Immature natural killer cell (primary cell): ENCODE results near the gene UAP1L1. TPM values are rescaled to one million over a fixed set of nuclear protein-coding genes. Genes with fewer than 3 reads are reported as not detected.

Experiments used
- DNase-seq, 3 donors: peaks; one replicate each; pipeline ENCODE4 v3.0.0; 2022; ENCODE audit warnings: mixed read lengths in 1 of 3
- H3K27ac Mint-ChIP-seq, 6 donors: one replicate each; pipeline ENCODE4 v1.8.0; 2020; ENCODE audit warnings: mixed read lengths in 6 of 6, mild to moderate bottlenecking in 5 of 6, inconsistent platforms in 4 of 6, moderate library complexity in 3 of 6
- H3K27me3 Mint-ChIP-seq, 3 donors: one replicate each; pipeline ENCODE4 v1.8.0; 2020 to 2021; ENCODE audit warnings: low read depth in 3 of 3, mild to moderate bottlenecking in 3 of 3, mixed read lengths in 3 of 3, moderate library complexity in 3 of 3, inconsistent platforms in 1 of 3
- H3K36me3 Mint-ChIP-seq, 3 donors: one replicate each; pipeline ENCODE4 v1.8.0; 2020; ENCODE audit warnings: mixed read lengths in 3 of 3, inconsistent platforms in 2 of 3, mild to moderate bottlenecking in 2 of 3
- H3K4me1 Mint-ChIP-seq, 2 donors: one replicate each; pipeline ENCODE4 v1.8.0; 2020; ENCODE audit warnings: inconsistent platforms in 2 of 2, mild to moderate bottlenecking in 2 of 2, mixed read lengths in 2 of 2, moderate library complexity in 1 of 2
- H3K4me3 Mint-ChIP-seq, 5 donors: one replicate each; pipeline ENCODE4 v1.8.0; 2020; ENCODE audit warnings: mild to moderate bottlenecking in 5 of 5, mixed read lengths in 5 of 5, inconsistent platforms in 3 of 5, moderate library complexity in 3 of 5
- H3K9me3 Mint-ChIP-seq, 6 donors: one replicate each; pipeline ENCODE4 v1.8.0; 2020; ENCODE audit warnings: mild to moderate bottlenecking in 6 of 6, mixed read lengths in 6 of 6, inconsistent platforms in 4 of 6, moderate library complexity in 3 of 6
- polyA plus RNA-seq, 3 donors: library from polyadenylated mRNA; unstranded; fragments of 300-500 nt; fragmentation: Illumina TruSeq; gene quantifications; one replicate each; pipeline ENCODE4 v1.2.3, GENCODE V29; 2021

UAP1L1 gene
- polyA plus RNA-seq, 3 donors from 2014 or later, result 1.3 to 1.4 (median 1.4) TPM

DNA sequence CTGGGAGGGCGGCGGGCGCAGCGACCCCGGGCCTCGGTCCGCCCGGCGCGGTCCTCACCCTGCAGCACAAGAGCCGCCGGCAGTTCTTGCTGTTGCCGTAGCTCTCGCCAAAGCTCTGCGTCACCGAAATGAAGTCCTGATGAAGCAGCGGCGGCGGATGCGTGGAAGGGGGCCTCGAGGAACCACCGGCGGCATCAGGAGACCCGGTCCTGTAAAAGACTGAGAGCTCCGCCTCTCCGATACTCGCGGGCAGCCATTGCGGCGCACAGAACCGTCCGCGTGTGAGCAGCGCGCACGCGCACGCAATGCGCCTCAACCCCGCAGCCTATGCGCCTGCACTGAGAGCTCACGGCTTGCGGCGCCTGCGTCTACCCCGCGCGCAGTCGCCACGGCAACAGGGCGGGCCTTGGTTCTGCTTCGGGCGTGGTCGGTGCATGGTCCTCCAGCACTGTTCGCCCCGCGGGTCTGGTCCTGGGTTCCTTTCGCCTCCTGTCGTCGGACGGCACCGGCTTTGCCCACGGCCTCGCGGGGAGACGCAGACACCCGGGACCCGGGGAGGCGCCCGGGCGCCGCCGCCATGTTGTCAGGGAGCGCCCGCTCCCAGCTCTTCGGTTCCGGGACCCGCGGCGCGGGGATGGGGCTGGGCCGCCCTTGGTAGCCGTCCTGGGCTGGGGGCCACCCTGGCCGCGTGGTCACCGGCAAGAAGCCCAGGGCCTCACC is 52.3 kb downstream of the UAP1L1 start:
- peaks cover 11 to 20% (median 11%) of the 10 kb centered on the region in 3 donors for H3K27me3 Mint-ChIP-seq
- no peaks in the 10 kb centered on the region for H3K36me3 Mint-ChIP-seq
- H3K27ac Mint-ChIP-seq, result peak overlapping the region; percentile 67 to 83 (median 75)
- peaks cover 30 to 31% of the 10 kb centered on the region in 2 donors for H3K4me1 Mint-ChIP-seq
- DNase-seq, result peak; percentile 86 to 88 (median 88)
- peak overlapping the region; percentile 85 to 92 (median 87) for H3K4me3 Mint-ChIP-seq
- H3K9me3 Mint-ChIP-seq, result peaks cover 0 to 2% (median 0%) of the 10 kb centered on the region in 6 donors

DNA sequence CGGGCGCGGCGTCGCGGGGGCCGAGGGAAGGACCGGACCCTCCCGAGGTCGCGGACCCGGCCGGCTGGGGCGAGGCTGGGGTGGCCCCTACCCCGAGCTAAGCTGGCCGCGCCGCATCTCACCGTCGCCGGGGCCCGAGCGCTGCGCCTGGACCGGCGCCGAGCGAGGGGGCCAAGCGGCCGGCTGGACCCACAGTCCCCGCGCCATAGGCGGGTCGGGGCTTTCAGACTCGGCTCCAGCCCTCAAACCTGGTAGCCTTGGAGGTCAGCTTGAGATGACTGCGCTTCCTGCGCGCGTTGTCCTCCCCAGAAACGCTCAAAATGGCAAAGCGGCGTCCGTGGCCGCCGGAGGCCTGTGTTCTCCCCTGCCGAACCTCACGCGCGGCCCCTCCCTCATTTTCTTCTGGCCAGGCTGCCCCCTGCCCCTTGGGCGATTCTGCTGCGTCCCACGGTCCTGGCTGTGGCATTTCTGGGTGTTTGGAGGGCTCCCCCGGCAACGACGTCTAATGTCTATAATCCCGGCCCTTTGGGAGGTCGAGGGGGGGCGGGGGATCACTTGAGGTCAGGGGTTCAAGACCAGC is 52.9 kb downstream of the UAP1L1 start:
- H3K4me1 Mint-ChIP-seq, result peaks cover 30 to 31% of the 10 kb centered on the region in 2 donors

More for the DNA sequence above, 52.9 kb downstream of the UAP1L1 start:
- no peaks in the 10 kb centered on the region for H3K36me3 Mint-ChIP-seq
- peak overlapping the region; percentile 74 to 84 (median 80) for H3K4me3 Mint-ChIP-seq
- DNase-seq, result no peak
- H3K27me3 Mint-ChIP-seq, result peaks cover 11 to 20% (median 11%) of the 10 kb centered on the region in 3 donors
- H3K27ac Mint-ChIP-seq, result peak overlapping the region in 3 of 6 donors; percentile 57 to 83 (median 71)
- H3K9me3 Mint-ChIP-seq, result peaks cover 0 to 2% (median 0%) of the 10 kb centered on the region in 6 donors

Other genes starting within 250 kb of the UAP1L1 start
- under 1 TPM; 0.09 to 1.00 (median 0.82) TPM for gene AJM1, start 235.0 kb upstream of the UAP1L1 start, polyA plus RNA-seq
- 100 to 1,000 TPM; 127 to 212 (median 166) TPM for gene PHPT1, start 228.1 kb upstream of the UAP1L1 start, polyA plus RNA-seq
- under 1 TPM in 1 of 3 donors, not detected in 2; 0.19 TPM for gene MAMDC4, start 225.2 kb upstream of the UAP1L1 start, polyA plus RNA-seq
- 100 to 1,000 TPM; 309 to 463 (median 411) TPM for gene EDF1, start 211.2 kb upstream of the UAP1L1 start, polyA plus RNA-seq
- 10 to 100 TPM in 2 of 3 donors, 1 to 10 TPM in 1; 7.6 to 32.7 (median 11.0) TPM for gene TRAF2, start 191.0 kb upstream of the UAP1L1 start, polyA plus RNA-seq
- 100 to 1,000 TPM; 120 to 211 (median 120) TPM for gene FBXW5, start 132.8 kb upstream of the UAP1L1 start, polyA plus RNA-seq
- gene C8G, start 132.3 kb upstream of the UAP1L1 start, polyA plus RNA-seq, result 1 to 10 TPM; 1.7 to 5.1 (median 2.1) TPM
- not detected for gene LCN12, start 125.2 kb upstream of the UAP1L1 start, polyA plus RNA-seq
- gene PTGDS, start 100.0 kb upstream of the UAP1L1 start, polyA plus RNA-seq, result 100 to 1,000 TPM in 2 of 3 donors, 10 to 100 TPM in 1; 93.2 to 201 (median 164) TPM
- not detected for gene LCNL1, start 94.5 kb upstream of the UAP1L1 start, polyA plus RNA-seq
- gene PAXX, start 85.1 kb upstream of the UAP1L1 start, polyA plus RNA-seq, result 100 to 1,000 TPM; 135 to 207 (median 182) TPM
- 100 to 1,000 TPM; 673 to 911 (median 762) TPM for gene CLIC3, start 80.9 kb upstream of the UAP1L1 start, polyA plus RNA-seq
- 10 to 100 TPM in 1 of 3 donors, 1 to 10 TPM in 2; 2.2 to 34.5 (median 6.3) TPM for gene ABCA2, start 49.3 kb upstream of the UAP1L1 start, polyA plus RNA-seq
- 10 to 100 TPM; 20.6 to 33.0 (median 25.6) TPM for gene FUT7, start 45.4 kb upstream of the UAP1L1 start, polyA plus RNA-seq
- 1 to 10 TPM in 2 of 3 donors, under 1 TPM in 1; 0.36 to 1.4 (median 1.1) TPM for gene NPDC1, start 31.3 kb upstream of the UAP1L1 start, polyA plus RNA-seq
- not detected for gene ENTPD2, start 23.5 kb upstream of the UAP1L1 start, polyA plus RNA-seq
- gene SAPCD2, start 7.0 kb upstream of the UAP1L1 start, polyA plus RNA-seq, result under 1 TPM; 0.06 to 0.95 (median 0.39) TPM
- gene MAN1B1, start 9.5 kb downstream of the UAP1L1 start, polyA plus RNA-seq, result 10 to 100 TPM; 59.7 to 71.8 (median 66.1) TPM
- gene DPP7, start 37.2 kb downstream of the UAP1L1 start, polyA plus RNA-seq, result 100 to 1,000 TPM; 136 to 176 (median 168) TPM
- gene GRIN1, start 61.6 kb downstream of the UAP1L1 start, polyA plus RNA-seq, result not detected
- gene LRRC26, start 92.5 kb downstream of the UAP1L1 start, polyA plus RNA-seq, result 1 to 10 TPM in 1 of 3 donors, under 1 TPM in 1, not detected in 1; 0.22 to 2.1 TPM
- not detected for gene TMEM210, start 94.5 kb downstream of the UAP1L1 start, polyA plus RNA-seq
- 1 to 10 TPM; 4.2 to 7.0 (median 5.3) TPM for gene ANAPC2, start 111.0 kb downstream of the UAP1L1 start, polyA plus RNA-seq
- gene SSNA1, start 111.2 kb downstream of the UAP1L1 start, polyA plus RNA-seq, result 100 to 1,000 TPM; 164 to 191 (median 181) TPM
- 1 to 10 TPM in 1 of 3 donors, under 1 TPM in 2; 0.11 to 1.1 (median 0.60) TPM for gene TPRN, start 123.2 kb downstream of the UAP1L1 start, polyA plus RNA-seq
- 100 to 1,000 TPM; 131 to 169 (median 142) TPM for gene TMEM203, start 128.1 kb downstream of the UAP1L1 start, polyA plus RNA-seq
- gene NDOR1, start 128.2 kb downstream of the UAP1L1 start, polyA plus RNA-seq, result 10 to 100 TPM in 1 of 3 donors, 1 to 10 TPM in 2; 1.7 to 10.3 (median 4.2) TPM
- gene RNF208, start 144.7 kb downstream of the UAP1L1 start, polyA plus RNA-seq, result not detected
- under 1 TPM in 1 of 3 donors, not detected in 2; 0.19 TPM for gene CYSRT1, start 147.7 kb downstream of the UAP1L1 start, polyA plus RNA-seq
- gene RNF224, start 150.0 kb downstream of the UAP1L1 start, polyA plus RNA-seq, result not detected
- not detected for gene SLC34A3, start 153.4 kb downstream of the UAP1L1 start, polyA plus RNA-seq
- 10 to 100 TPM; 60.8 to 98.2 (median 71.9) TPM for gene TUBB4B, start 163.8 kb downstream of the UAP1L1 start, polyA plus RNA-seq
- not detected for gene STPG3, start 173.8 kb downstream of the UAP1L1 start, polyA plus RNA-seq
- 10 to 100 TPM; 25.0 to 36.8 (median 34.6) TPM for gene NELFB, start 177.8 kb downstream of the UAP1L1 start, polyA plus RNA-seq
- gene TOR4A, start 200.2 kb downstream of the UAP1L1 start, polyA plus RNA-seq, result 10 to 100 TPM in 1 of 3 donors, 1 to 10 TPM in 2; 4.9 to 13.9 (median 7.2) TPM
- gene NRARP, start 224.8 kb downstream of the UAP1L1 start, polyA plus RNA-seq, result under 1 TPM in 1 of 3 donors, not detected in 2; 0.14 TPM